IPS-20b (cell line): Measurements from ENCODE around the gene CST6.

Experiments
- H3K27ac ChIP-seq: one replicate; pipeline ENCODE4 v1.5.1; 2013; ENCODE audit warnings: low read length
- H3K27me3 ChIP-seq: 2 replicates; pipeline ENCODE4 v1.6.1; 2013; ENCODE audit warnings: mild to moderate bottlenecking, low read length, inconsistent platforms; ENCODE audit not compliant: insufficient read depth
- H3K36me3 ChIP-seq: 2 replicates; pipeline ENCODE4 v1.6.1; 2013; ENCODE audit warnings: low read depth, mild to moderate bottlenecking, inconsistent platforms, low read length, moderate library complexity; ENCODE audit not compliant: insufficient read depth
- H3K4me1 ChIP-seq: 2 replicates; pipeline ENCODE4 v1.6.1; 2013; ENCODE audit warnings: mild to moderate bottlenecking, control low read depth, inconsistent platforms, low read length, moderate library complexity; ENCODE audit not compliant: insufficient read depth
- H3K4me3 ChIP-seq: 2 replicates; pipeline ENCODE4 v1.5.1; 2013; ENCODE audit warnings: mild to moderate bottlenecking, low read length, inconsistent platforms
- H3K9ac ChIP-seq: 2 replicates; pipeline ENCODE4 v1.6.1; 2013; ENCODE audit warnings: low read depth, mild to moderate bottlenecking, inconsistent platforms, low read length, moderate library complexity
- H3K9me3 ChIP-seq: 2 replicates; pipeline ENCODE4 v1.6.1; 2013; ENCODE audit warnings: mild to moderate bottlenecking, low read depth, low read length, inconsistent platforms; ENCODE audit not compliant: insufficient read depth

The CST6 gene, protein sequence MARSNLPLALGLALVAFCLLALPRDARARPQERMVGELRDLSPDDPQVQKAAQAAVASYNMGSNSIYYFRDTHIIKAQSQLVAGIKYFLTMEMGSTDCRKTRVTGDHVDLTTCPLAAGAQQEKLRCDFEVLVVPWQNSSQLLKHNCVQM

DNA sequence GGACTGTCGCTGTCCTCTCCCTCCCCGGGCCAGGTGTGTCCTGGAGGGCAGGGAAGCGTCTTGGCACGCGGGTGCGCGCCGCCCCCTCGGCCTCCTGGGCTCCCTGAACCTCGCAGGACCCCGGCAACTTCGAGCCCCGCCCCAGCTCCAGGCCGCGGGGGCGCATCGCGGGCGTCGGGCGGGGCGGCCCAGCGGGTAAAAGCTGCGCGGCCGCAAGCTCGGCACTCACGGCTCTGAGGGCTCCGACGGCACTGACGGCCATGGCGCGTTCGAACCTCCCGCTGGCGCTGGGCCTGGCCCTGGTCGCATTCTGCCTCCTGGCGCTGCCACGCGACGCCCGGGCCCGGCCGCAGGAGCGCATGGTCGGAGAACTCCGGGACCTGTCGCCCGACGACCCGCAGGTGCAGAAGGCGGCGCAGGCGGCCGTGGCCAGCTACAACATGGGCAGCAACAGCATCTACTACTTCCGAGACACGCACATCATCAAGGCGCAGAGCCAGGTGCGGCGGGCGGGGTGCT lies at the start of gene CST6:
TSS of gene CST6 (plus strand) at position 224 of the 519 bp plus-strand sequence. CDS start at position 261, 37 bp downstream.
- Histone ChIP-seq H3K27me3 (peaks cover 29% of the 10 kb centered on the region), H3K4me3 (peak within 1 kb of the TSS; percentile 32; the same call in 1 of the 2 replicates), H3K9ac (no peak within 1 kb of the TSS), H3K36me3 (no peaks in the 10 kb centered on the region), H3K4me1 (peaks cover 3% of the 10 kb centered on the region; the same call in 1 of the 2 replicates), H3K9me3 (no peaks in the 10 kb centered on the region), H3K27ac (no peak within 1 kb of the TSS)

DNA sequence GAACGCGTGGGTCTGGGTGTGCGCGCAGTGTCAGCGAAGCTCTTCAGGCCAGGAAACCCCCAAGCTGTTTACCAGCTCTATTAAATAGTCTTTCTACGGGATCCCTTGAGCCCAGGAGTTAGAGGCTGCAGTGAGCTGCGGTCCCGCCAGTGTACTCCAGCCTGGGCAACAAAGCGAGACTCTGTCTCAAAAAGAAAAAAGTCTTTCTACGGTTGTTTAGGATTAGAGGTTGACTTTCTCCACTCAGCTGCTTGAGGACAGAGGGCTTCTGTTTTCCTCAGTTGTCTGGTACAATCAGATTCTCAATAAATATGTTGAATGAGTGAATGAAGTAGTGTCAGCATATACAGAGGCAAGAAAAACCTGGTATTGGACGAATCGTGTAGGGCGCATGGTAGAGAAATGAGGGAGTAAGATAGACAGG lies 49.7 kb upstream of the CST6 start:
- Histone ChIP-seq H3K4me3 (peak overlapping the region; percentile 76), H3K27ac (no peak overlapping the region), H3K36me3 (peaks cover 34% of the 10 kb centered on the region), H3K9me3 (no peaks in the 10 kb centered on the region), H3K9ac (peak overlapping the region; percentile 73; the same call in 1 of the 2 replicates), H3K27me3 (no peaks in the 10 kb centered on the region), H3K4me1 (peaks cover 6% of the 10 kb centered on the region)

DNA sequence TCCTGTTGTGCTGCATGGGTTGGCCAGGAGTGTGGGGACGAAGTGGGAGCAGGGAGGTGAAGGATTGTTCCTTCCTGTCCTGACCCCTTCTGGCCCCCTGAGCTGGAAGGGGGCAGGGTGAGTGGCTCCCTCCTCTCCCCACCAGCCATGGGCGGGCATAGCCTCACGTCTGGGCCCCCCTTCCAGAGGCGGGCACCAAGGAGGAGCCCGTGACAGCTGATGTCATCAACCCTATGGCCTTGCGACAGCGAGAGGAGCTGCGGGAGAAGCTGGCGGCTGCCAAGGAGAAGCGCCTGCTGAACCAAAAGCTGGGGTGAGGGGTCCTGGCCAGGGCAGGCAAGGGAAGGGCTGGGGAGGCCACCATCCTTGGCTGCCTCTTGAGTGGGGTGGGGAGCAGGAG lies 46.9 kb upstream of the CST6 start:
- Histone ChIP-seq H3K4me1 (peaks cover 6% of the 10 kb centered on the region), H3K9ac (no peak overlapping the region), H3K4me3 (no peak overlapping the region), H3K27ac (no peak overlapping the region), H3K9me3 (no peaks in the 10 kb centered on the region), H3K27me3 (no peaks in the 10 kb centered on the region), H3K36me3 (peaks cover 61% of the 10 kb centered on the region)

DNA sequence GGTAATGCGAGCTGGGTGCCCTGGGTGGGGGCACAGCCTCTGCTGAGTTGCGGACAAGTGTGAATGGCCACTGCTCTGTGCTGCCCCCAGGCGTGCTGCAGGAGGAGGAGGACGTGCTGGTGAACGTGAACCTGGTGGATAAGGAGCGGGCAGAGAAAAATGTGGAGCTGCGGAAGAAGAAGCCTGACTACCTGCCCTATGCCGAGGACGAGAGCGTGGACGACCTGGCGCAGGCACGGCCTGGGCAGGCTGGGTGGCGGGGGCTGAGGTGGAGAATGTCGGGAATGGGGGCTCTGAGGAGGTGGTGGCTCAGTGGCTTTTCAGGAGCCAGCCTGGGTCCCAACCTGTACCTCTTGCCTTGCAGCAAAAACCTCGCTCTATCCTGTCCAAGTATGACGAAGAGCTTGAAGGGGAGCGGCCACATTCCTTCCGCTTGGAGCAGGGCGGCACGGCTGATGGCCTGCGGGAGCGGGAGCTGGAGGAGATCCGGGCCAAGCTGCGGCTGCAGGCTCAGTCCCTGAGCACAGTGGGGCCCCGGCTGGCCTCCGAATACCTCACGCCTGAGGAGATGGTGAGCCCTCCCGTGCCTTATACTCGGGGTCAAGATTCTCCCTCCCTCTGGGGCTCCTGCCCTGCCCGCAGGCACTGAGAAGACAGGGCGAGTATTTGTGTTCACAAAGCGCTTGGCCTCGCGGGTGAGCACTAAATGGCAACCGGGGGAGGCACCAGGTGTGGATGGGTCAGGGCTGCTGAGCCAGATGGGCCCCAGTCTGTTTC lies 45.6 kb upstream of the CST6 start:
- no peak overlapping the region for H3K9ac ChIP-seq
- peaks cover 66% of the 10 kb centered on the region for H3K36me3 ChIP-seq
- H3K9me3 ChIP-seq, result no peaks in the 10 kb centered on the region
- H3K4me1 ChIP-seq, result peaks cover 6% of the 10 kb centered on the region
- H3K27me3 ChIP-seq, result no peaks in the 10 kb centered on the region
- no peak overlapping the region for H3K27ac ChIP-seq
- H3K4me3 ChIP-seq, result no peak overlapping the region

DNA sequence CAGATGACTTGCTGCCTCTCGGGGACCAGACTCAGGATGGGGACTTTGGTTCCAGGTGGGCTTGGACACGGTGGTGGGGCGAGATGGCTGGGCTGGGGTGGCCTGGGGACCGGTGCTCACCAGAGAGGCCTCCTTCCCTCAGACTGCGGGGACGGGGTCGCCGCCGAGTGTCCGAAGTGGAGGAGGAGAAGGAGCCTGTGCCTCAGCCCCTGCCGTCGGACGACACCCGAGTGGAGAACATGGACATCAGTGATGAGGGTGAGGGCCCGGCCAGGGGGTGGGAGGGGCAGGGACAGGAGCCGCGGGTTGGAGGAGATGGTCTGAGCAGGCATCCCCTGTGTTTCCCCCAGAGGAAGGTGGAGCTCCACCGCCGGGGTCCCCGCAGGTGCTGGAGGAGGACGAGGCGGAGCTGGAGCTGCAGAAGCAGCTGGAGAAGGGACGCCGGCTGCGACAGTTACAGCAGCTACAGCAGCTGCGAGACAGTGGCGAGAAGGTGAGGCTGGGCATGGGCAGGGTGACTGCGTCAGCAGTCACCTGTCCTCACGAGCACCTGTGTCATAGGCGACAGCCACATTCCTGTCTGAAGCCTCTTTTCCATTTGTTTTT lies 44.4 kb upstream of the CST6 start:
- H3K36me3 ChIP-seq, result peaks cover 76% of the 10 kb centered on the region
- no peak overlapping the region for H3K27ac ChIP-seq
- H3K27me3 ChIP-seq, result no peaks in the 10 kb centered on the region
- H3K4me1 ChIP-seq, result peaks cover 5% of the 10 kb centered on the region
- H3K9me3 ChIP-seq, result no peaks in the 10 kb centered on the region
- H3K9ac ChIP-seq, result no peak overlapping the region
- no peak overlapping the region for H3K4me3 ChIP-seq

DNA sequence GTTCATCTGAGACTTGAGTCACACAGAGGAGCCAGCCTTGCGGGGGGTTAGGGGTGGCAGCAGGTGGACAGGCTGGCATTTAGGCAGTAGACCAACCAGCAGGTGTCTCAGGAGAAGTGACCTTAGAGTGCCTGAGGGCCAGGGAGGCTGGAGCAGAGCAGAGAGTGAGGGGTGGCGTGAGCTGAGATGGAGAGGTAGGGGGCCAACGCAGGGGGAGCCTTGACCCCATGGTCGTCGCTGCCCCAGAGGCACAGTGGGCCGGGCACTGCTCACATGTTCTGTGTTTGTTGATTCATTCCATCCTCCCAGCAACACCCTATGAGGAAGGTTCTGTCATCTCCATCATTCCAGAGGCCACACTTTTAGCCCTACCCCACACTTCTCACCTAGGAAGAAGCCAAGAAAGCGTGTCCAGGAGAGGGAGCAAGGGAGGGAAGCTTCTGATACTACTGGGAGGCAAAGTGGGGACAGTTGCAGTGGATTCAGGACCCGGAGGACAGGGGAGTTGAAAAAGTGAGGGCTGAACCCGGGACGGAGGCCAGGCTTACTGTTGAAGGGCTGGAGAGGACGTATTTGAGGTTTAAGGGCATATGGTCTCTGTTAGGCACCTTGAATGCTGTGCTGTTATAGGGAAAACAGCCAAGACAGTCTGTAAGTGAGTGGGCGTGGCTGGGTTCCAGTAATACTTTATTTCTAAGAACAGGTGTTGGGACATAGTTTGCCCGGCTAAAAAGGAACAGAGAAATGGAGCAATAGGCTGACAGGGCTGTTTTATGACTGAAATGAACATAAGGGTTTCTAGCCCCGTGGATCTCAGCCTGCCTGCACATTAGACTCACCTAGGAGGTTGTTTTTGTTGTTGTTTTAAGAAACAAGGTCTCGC lies 43.0 kb upstream of the CST6 start:
- Histone ChIP-seq H3K4me3 (no peak overlapping the region), H3K9ac (no peak overlapping the region), H3K4me1 (no peaks in the 10 kb centered on the region), H3K9me3 (no peaks in the 10 kb centered on the region), H3K36me3 (peaks cover 84% of the 10 kb centered on the region), H3K27ac (no peak overlapping the region), H3K27me3 (no peaks in the 10 kb centered on the region)

DNA sequence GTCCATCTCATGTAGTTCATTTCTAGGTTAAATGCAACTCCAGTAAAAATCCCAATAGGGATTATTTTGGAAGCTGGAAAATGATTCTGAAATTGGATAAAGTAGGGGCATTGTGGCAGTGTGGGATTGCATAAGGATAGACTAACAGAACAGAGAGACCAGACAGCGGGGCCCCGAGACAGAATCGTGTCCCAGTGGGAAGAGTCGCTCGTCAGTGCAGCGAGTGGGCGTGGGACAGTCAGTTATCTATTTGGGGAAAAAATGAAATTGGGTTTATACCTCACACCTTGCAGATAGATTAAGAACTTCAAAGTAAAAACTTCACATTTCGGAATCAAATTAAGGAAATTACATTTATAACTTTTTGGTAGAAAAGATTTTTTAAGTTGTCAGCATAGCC lies 39.7 kb upstream of the CST6 start:
- Histone ChIP-seq H3K9ac (no peak overlapping the region), H3K9me3 (no peaks in the 10 kb centered on the region), H3K27ac (no peak overlapping the region), H3K27me3 (no peaks in the 10 kb centered on the region), H3K36me3 (peaks cover 55% of the 10 kb centered on the region), H3K4me1 (no peaks in the 10 kb centered on the region), H3K4me3 (no peak overlapping the region)

DNA sequence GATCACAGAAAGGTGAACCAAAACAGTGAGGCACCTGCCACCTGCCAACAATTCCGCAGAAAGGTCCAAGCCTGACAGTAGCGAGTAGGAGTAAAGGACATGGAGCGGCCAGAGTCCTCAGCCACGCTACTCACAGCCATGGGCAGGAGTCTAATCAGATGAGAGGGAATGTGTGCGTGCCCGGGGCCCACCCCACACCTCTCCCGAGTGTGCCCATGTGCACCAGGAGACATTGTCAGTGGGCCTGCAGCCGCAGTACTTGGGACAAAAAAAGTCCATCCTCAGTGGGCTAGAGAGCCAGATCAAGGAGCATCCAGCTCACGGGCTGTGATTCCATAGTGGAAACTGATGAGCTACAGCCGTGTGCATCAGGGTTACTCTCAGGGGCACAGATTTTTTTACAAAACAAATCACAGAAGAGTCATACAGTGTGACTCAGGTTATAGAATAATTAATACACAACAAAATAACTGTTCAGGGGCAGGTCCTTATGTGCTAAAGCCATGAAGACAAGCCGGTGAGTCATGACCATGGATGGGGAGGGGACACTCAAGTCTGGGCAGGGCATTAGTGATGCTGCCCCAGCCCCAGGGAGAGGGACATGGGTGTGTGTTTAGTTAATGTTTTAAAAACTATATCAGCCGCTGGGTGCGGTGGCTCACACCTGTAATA lies 38.2 kb upstream of the CST6 start:
- no peak overlapping the region for H3K27ac ChIP-seq
- peaks cover 55% of the 10 kb centered on the region for H3K36me3 ChIP-seq
- H3K27me3 ChIP-seq, result no peaks in the 10 kb centered on the region
- no peaks in the 10 kb centered on the region for H3K9me3 ChIP-seq
- H3K9ac ChIP-seq, result no peak overlapping the region
- H3K4me3 ChIP-seq, result no peak overlapping the region
- H3K4me1 ChIP-seq, result no peaks in the 10 kb centered on the region

DNA sequence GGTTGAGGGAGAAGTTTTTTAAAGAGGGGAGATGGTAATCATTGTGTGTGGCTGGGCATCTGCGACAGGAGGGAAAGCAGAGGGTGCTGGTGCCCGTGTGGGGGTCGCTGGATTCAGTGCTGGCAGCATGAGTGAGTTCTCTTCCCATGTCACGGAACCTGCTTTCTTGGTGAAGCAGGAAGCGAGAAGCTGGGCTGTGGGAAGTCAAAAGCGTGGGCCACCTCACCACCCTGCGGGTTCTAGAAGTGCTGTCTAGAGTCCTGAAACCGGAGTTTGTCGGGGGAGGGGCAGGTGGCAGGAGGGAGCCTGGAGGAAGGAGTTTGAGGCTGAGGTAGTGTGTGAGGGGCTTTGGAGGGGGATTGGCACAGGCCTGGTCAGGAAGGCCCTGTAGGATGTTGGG lies 36.0 kb upstream of the CST6 start:
- no peaks in the 10 kb centered on the region for H3K4me1 ChIP-seq
- no peak overlapping the region for H3K9ac ChIP-seq
- peaks cover 46% of the 10 kb centered on the region for H3K36me3 ChIP-seq

DNA sequence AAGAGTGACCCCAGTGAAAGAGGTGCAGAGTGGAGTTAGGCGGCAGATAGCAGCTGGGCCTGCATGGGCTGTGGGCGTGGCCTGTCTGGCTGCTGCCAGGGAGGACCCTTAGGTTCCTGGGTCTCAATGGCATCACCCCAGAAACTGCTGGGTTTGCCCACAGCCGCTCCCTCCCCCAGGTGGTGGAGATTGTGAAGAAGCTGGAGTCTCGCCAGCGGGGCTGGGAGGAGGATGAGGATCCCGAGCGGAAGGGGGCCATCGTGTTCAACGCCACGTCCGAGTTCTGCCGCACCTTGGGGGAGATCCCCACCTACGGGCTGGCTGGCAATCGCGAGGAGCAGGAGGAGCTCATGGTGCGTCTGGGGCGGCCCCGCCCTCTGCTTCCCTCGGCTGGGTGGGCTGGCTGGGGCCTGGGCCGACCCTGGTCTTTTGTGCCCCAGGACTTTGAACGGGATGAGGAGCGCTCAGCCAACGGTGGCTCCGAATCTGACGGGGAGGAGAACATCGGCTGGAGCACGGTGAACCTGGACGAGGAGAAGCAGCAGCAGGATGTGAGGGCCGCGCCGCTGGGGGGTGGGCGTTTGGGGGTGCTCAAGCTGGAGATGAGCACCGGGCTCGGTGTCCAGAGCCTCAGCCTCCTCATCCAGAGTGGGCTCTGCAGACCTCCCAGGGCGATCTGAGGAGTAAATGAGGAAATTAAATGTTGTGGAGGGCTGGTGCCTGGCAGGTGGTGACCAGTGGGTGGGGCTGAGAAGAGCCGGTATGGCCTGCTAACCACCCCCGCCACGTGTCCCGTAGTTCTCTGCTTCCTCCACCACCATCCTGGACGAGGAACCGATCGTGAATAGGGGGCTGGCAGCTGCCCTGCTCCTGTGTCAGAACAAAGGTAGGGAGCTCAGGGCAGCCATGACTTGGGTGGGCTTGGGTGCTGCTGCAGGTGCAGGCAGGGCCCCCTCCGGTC lies 35.3 kb upstream of the CST6 start:
- Histone ChIP-seq H3K4me3 (no peak overlapping the region), H3K9me3 (no peaks in the 10 kb centered on the region), H3K4me1 (no peaks in the 10 kb centered on the region), H3K27ac (no peak overlapping the region), H3K27me3 (no peaks in the 10 kb centered on the region), H3K36me3 (peaks cover 46% of the 10 kb centered on the region), H3K9ac (no peak overlapping the region)

More for the DNA sequence above, 36.0 kb upstream of the CST6 start:
- Histone ChIP-seq H3K27me3 (no peaks in the 10 kb centered on the region), H3K27ac (no peak overlapping the region), H3K4me3 (no peak overlapping the region), H3K9me3 (no peaks in the 10 kb centered on the region)
